Prostate gland (tissue), 2 donors: ENCODE measurements around the gene DNAJB8.

ENCODE experiments used
- CTCF ChIP-seq, 4 experiments: fragments of 200-600 bp in 2 of 4; fragments of 450-650 bp in 2 of 4; sonication (generic) in 2 of 4; IDR thresholded peaks; 1 replicate in 3 of 4; 2 replicates in 1 of 4; pipeline ENCODE4 v1.5.1; 2016 to 2019; ENCODE audit warnings: antibody characterized with exemption in 4 of 4, mild to moderate bottlenecking in 2 of 4, moderate library complexity in 2 of 4
- POLR2AphosphoS5 ChIP-seq: sonication (generic); formaldehyde crosslinking; IDR thresholded peaks from one replicate; pipeline ENCODE4 v1.6.1; 2017; ENCODE audit warnings: antibody characterized with exemption

- TF ChIP-seq CTCF (IDR thresholded peaks at IDR 0.05) (no peak), POLR2AphosphoS5 (no peak)
Measured at GRCh38 chr3:128415773-128416577, 50.7 kb downstream of the DNAJB8 start.
